RWPE2 (cell line): ENCODE data around the gene TARBP1.

Source experiments
- ATAC-seq: fragments of 200-7000 bp; cut with Tn5 transposase; 3 replicates; pipeline ENCODE4 v1.9.1; 2021; ENCODE audit warnings: low read depth
- DNase-seq: peaks from one replicate; pipeline ENCODE4 v3.0.0-alpha.2; 2020; ENCODE audit warnings: low spot score
- H3K27ac ChIP-seq: fragments of 450-650 bp; 2 replicates; pipeline ENCODE4 v1.5.1; 2017; ENCODE audit warnings: mild to moderate bottlenecking; ENCODE audit not compliant: poor library complexity, severe bottlenecking
- H3K27me3 ChIP-seq: fragments of 250-450 bp; sonication (Bioruptor Pico); 2 replicates; pipeline ENCODE4 v1.5.1; 2021; ENCODE audit warnings: mild to moderate bottlenecking, moderate library complexity; ENCODE audit not compliant: insufficient read depth, poor library complexity, severe bottlenecking
- H3K36me3 ChIP-seq: fragments of 250-450 bp; sonication (Bioruptor Pico); 2 replicates; pipeline ENCODE4 v1.5.1; 2020; ENCODE audit warnings: low read depth, mild to moderate bottlenecking, moderate library complexity
- H3K4me1 ChIP-seq: fragments of 250-450 bp; sonication (Bioruptor Pico); 2 replicates; pipeline ENCODE4 v1.5.1; 2021; ENCODE audit warnings: mild to moderate bottlenecking, moderate library complexity; ENCODE audit not compliant: insufficient read depth, poor library complexity, severe bottlenecking
- H3K4me3 ChIP-seq: fragments of 250-450 bp; sonication (Bioruptor Pico); 2 replicates; pipeline ENCODE4 v1.5.1; 2021; ENCODE audit warnings: mild to moderate bottlenecking, moderate library complexity; ENCODE audit not compliant: severe bottlenecking
- H3K9me3 ChIP-seq: fragments of 250-450 bp; sonication (Bioruptor Pico); 2 replicates; pipeline ENCODE4 v1.5.1; 2021; ENCODE audit warnings: mild to moderate bottlenecking, moderate library complexity; ENCODE audit not compliant: severe bottlenecking
- CTCF ChIP-seq: fragments of 450-650 bp; IDR thresholded peaks from one replicate; pipeline ENCODE4 v1.5.1; 2017; ENCODE audit warnings: mild to moderate bottlenecking, moderate library complexity; ENCODE audit not compliant: poor library complexity, severe bottlenecking

Gene TARBP1

GRCh38 chr1:234398849-234399381 is 80.1 kb downstream of the TARBP1 start:
- no peak for TF ChIP-seq CTCF
- no peaks in the 10 kb centered on the region for H3K27me3 ChIP-seq
- no peak overlapping the region for H3K4me3 ChIP-seq
- H3K9me3 ChIP-seq: no peaks in the 10 kb centered on the region
- peaks cover 3% of the 10 kb centered on the region for H3K4me1 ChIP-seq
- DNase-seq: no peak
- no peak for ATAC-seq
- peaks cover 5% of the 10 kb centered on the region for H3K36me3 ChIP-seq
- H3K27ac ChIP-seq: no peak overlapping the region

- H3K27me3 ChIP-seq: no peaks in the 10 kb centered on the region
- H3K36me3 ChIP-seq: peaks cover 17% of the 10 kb centered on the region
- no peak for TF ChIP-seq CTCF
- H3K9me3 ChIP-seq: no peaks in the 10 kb centered on the region
- no peak for DNase-seq
- no peak for ATAC-seq
- H3K4me3 ChIP-seq: no peak overlapping the region
- H3K4me1 ChIP-seq: peaks cover 3% of the 10 kb centered on the region
- H3K27ac ChIP-seq: no peak overlapping the region
Observed at GRCh38 chr1:234397732-234398131, 81.2 kb downstream of the TARBP1 start.

- H3K9me3 ChIP-seq: no peaks in the 10 kb centered on the region
- ATAC-seq (no peak), DNase-seq (no peak)
- no peaks in the 10 kb centered on the region for H3K27me3 ChIP-seq
- no peak overlapping the region for H3K27ac ChIP-seq
- no peak for TF ChIP-seq CTCF
- peaks cover 3% of the 10 kb centered on the region for H3K4me1 ChIP-seq
- H3K36me3 ChIP-seq: peaks cover 23% of the 10 kb centered on the region
- H3K4me3 ChIP-seq: no peak overlapping the region
Observed at GRCh38 chr1:234396871-234397270, 82.1 kb downstream of the TARBP1 start.

- no peak for ATAC-seq
- no peak overlapping the region for H3K4me3 ChIP-seq
- peaks cover 3% of the 10 kb centered on the region for H3K4me1 ChIP-seq
- H3K27me3 ChIP-seq: no peaks in the 10 kb centered on the region
- H3K36me3 ChIP-seq: peaks cover 25% of the 10 kb centered on the region
- no peaks in the 10 kb centered on the region for H3K9me3 ChIP-seq
- H3K27ac ChIP-seq: no peak overlapping the region
- no peak for DNase-seq
- no peak for TF ChIP-seq CTCF
Observed at GRCh38 chr1:234396092-234396491, 82.9 kb downstream of the TARBP1 start.

- Histone ChIP-seq H3K9me3 (no peaks in the 10 kb centered on the region), H3K27ac (no peak overlapping the region), H3K27me3 (no peaks in the 10 kb centered on the region), H3K36me3 (peaks cover 25% of the 10 kb centered on the region), H3K4me1 (peaks cover 3% of the 10 kb centered on the region), H3K4me3 (no peak overlapping the region)
- DNase-seq (no peak), ATAC-seq (no peak)
- TF ChIP-seq CTCF: no peak
Observed at GRCh38 chr1:234395297-234395696, 83.7 kb downstream of the TARBP1 start.
